ENCODE data around the gene SH2D3A. TPM values are rescaled to one million over a fixed set of nuclear protein-coding genes. Genes with fewer than 3 reads are reported as not detected.
"Not testable (repeated sequence)": the region's sequence is repeated elsewhere in the genome, so short reads cannot be mapped to it uniquely, and the experiment has no call there.

Gene SH2D3A
- total RNA-seq, 1 experiment from 2014 or later: 43.4 TPM

- Histone ChIP-seq H3K4me1 (replicated peaks; ENCODE audit: insufficient read depth) (no peaks in the 10 kb centered on the region; the same call in 1 of the 2 replicates), H3K36me3 (ENCODE audit: low read depth) (no peaks in the 10 kb centered on the region), H3K9me2 (ENCODE audit: insufficient read depth) (no peaks in the 10 kb centered on the region), H3K4me3 (no peak overlapping the region), H3K27me3 (ENCODE audit: insufficient read depth, low read depth) (no peaks in the 10 kb centered on the region), H3K27ac (no peak overlapping the region), H2AFZ (no peak overlapping the region), H3K79me2 (ENCODE audit: low read depth) (no peaks in the 10 kb centered on the region), H4K20me1 (ENCODE audit: insufficient read depth) (no peaks in the 10 kb centered on the region), H3K9me3 (ENCODE audit: insufficient read depth, low read depth) (no peaks in the 10 kb centered on the region), H3F3A (ENCODE audit: insufficient read depth, low read depth) (peaks cover 4% of the 10 kb centered on the region; the same call in 1 of the 2 replicates), H3K4me2 (no peak overlapping the region)
- POLR2A ChIA-PET (ENCODE audit: unreplicated experiment): no interaction called here
- TF ChIP-seq EZH2 (IDR thresholded peaks at IDR 0.05; ENCODE audit: low read depth): no peak
- no peak for TF ChIP-seq CTCF (conservative IDR thresholded peaks at IDR 0.05)
- intact Hi-C loops (cut with micrococcal nuclease; ENCODE audit: unreplicated experiment): no loop called here
- CTCF ChIA-PET: no interaction called here
- BruUV-seq (replicated peaks): no TSS peak
- no peak for DNase-seq
These were observed 11.2 kb upstream of the SH2D3A start for GRCh38 chr19:6778386-6778785.

GRCh38 chr19:6777434-6777833 lies 10.2 kb upstream of the SH2D3A start:
- Histone ChIP-seq H4K20me1 (ENCODE audit: insufficient read depth) (no peaks in the 10 kb centered on the region), H3K27ac (no peak overlapping the region), H3K79me2 (ENCODE audit: low read depth) (no peaks in the 10 kb centered on the region), H3K9me3 (ENCODE audit: insufficient read depth, low read depth) (no peaks in the 10 kb centered on the region), H3F3A (ENCODE audit: insufficient read depth, low read depth) (peaks cover 4% of the 10 kb centered on the region; the same call in 1 of the 2 replicates), H3K27me3 (ENCODE audit: insufficient read depth, low read depth) (no peaks in the 10 kb centered on the region), H3K4me3 (no peak overlapping the region), H3K4me1 (replicated peaks; ENCODE audit: insufficient read depth) (no peaks in the 10 kb centered on the region; the same call in 1 of the 2 replicates), H2AFZ (no peak overlapping the region), H3K4me2 (no peak overlapping the region), H3K9me2 (ENCODE audit: insufficient read depth) (no peaks in the 10 kb centered on the region), H3K36me3 (ENCODE audit: low read depth) (no peaks in the 10 kb centered on the region)
- CTCF ChIA-PET: no interaction called here
- no TSS peak for BruUV-seq (replicated peaks)
- no peak for DNase-seq
- intact Hi-C loops (cut with micrococcal nuclease; ENCODE audit: unreplicated experiment): no loop called here
- TF ChIP-seq EZH2 (IDR thresholded peaks at IDR 0.05; ENCODE audit: low read depth) (no peak), CTCF (conservative IDR thresholded peaks at IDR 0.05) (no peak)
- POLR2A ChIA-PET (ENCODE audit: unreplicated experiment): no interaction called here

GRCh38 chr19:6776999-6777398 lies 9.8 kb upstream of the SH2D3A start:
- Histone ChIP-seq H3K4me1 (replicated peaks; ENCODE audit: insufficient read depth) (no peaks in the 10 kb centered on the region; the same call in 1 of the 2 replicates), H3K27ac (no peak overlapping the region), H3K9me3 (ENCODE audit: insufficient read depth, low read depth) (no peaks in the 10 kb centered on the region), H3K4me2 (no peak overlapping the region), H3K9me2 (ENCODE audit: insufficient read depth) (no peaks in the 10 kb centered on the region), H3K36me3 (ENCODE audit: low read depth) (no peaks in the 10 kb centered on the region), H3K79me2 (ENCODE audit: low read depth) (no peaks in the 10 kb centered on the region), H4K20me1 (ENCODE audit: insufficient read depth) (no peaks in the 10 kb centered on the region), H3K4me3 (no peak overlapping the region), H3F3A (ENCODE audit: insufficient read depth, low read depth) (peaks cover 4% of the 10 kb centered on the region; the same call in 1 of the 2 replicates), H3K27me3 (ENCODE audit: insufficient read depth, low read depth) (no peaks in the 10 kb centered on the region), H2AFZ (no peak overlapping the region)
- no TSS peak for BruUV-seq (replicated peaks)
- intact Hi-C loops (cut with micrococcal nuclease; ENCODE audit: unreplicated experiment): no loop called here
- no peak for TF ChIP-seq EZH2 (IDR thresholded peaks at IDR 0.05; ENCODE audit: low read depth)
- no peak for TF ChIP-seq CTCF (conservative IDR thresholded peaks at IDR 0.05)
- ChIA-PET CTCF (no interaction called here), POLR2A (ENCODE audit: unreplicated experiment) (no interaction called here)
- no peak for DNase-seq

GRCh38 chr19:6776045-6776444 lies 8.8 kb upstream of the SH2D3A start:
- H3K4me3 ChIP-seq; H3K79me2 ChIP-seq (ENCODE audit: low read depth); BruUV-seq (replicated peaks); H3K27ac ChIP-seq; H3K9me3 ChIP-seq (ENCODE audit: insufficient read depth, low read depth); CTCF ChIA-PET; H3K4me1 ChIP-seq (replicated peaks; ENCODE audit: insufficient read depth); H4K20me1 ChIP-seq (ENCODE audit: insufficient read depth); H3K27me3 ChIP-seq (ENCODE audit: insufficient read depth, low read depth); intact Hi-C loops (cut with micrococcal nuclease; ENCODE audit: unreplicated experiment); H2AFZ ChIP-seq; H3K9me2 ChIP-seq (ENCODE audit: insufficient read depth); H3F3A ChIP-seq (ENCODE audit: insufficient read depth, low read depth); H3K4me2 ChIP-seq; DNase-seq; H3K36me3 ChIP-seq (ENCODE audit: low read depth): not testable (repeated sequence)
- POLR2A ChIA-PET (ENCODE audit: unreplicated experiment): interaction anchor here (0.6 kb wide), 1 partner anchor 28 kb away, joined by 16 read pairs; no protein-coding TSS in a partner anchor

All from PC-9 (cell line).